Stimulated activated CD8-positive, alpha-beta memory T cell treated with anti-CD3 and anti-CD28 coated beads, Interleukin-7, amount 100 ng/mL, for 4 hours (primary cell): ENCODE data around the gene ATF6.

Experiments
- DNase-seq, 2 donors: peaks; one replicate each; pipeline ENCODE4 v3.0.0-alpha.2; 2020; ENCODE audit warnings: low read depth in 2 of 2

ATF6 gene

DNA sequence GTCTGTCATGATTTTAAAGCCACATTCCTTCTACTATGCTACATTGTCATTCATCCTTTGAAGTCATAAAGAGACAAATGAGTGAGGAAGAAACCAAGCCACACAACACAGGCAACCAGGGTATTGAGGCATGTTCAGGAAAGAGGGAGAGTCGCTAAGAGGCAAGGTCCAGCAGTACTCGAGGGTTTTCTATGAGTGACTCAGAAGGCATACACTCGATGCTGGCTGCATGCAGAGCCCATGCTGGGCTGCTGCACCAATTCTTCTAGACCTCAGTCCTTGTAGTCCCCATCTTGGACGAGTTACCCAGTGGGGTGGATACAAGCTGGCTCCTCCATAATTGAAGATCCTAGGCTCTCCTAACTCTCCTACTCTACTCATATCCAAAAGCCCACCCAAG, 199.9 kb downstream of the ATF6 start:
- DNase-seq, result no peak

GRCh38 chr1:161970036-161970435, 203.9 kb downstream of the ATF6 start:
- DNase-seq, result no peak

- no peak for DNase-seq
Measured at GRCh38 chr1:161970633-161971032, 204.5 kb downstream of the ATF6 start.

- no peak for DNase-seq
Measured at GRCh38 chr1:161972828-161973227, 206.7 kb downstream of the ATF6 start.

- no peak for DNase-seq
Measured at GRCh38 chr1:161973924-161974845, 208.1 kb downstream of the ATF6 start.

GRCh38 chr1:161978011-161978790, 212.1 kb downstream of the ATF6 start:
- DNase-seq, result no peak

DNA sequence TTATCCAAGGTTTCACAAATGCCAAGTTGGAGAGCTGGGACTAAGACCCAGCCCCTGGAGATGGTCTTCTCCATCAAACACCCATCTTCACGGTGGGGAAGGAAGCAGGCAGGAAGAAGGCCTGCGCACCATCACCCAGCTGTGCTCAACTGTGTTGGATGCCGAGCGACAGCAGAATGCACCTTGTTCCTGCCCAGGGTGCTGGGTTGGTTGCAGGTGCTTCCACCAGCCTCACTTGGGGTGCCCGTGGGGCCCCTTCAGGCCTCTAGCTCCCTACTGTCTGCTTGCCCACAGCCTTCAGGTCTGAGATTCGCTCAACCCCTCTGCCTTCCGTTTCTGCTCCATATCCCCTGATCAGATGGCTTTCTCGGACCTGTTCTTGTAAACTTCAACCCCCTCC, 215.0 kb downstream of the ATF6 start:
- DNase-seq, result no peak

DNA sequence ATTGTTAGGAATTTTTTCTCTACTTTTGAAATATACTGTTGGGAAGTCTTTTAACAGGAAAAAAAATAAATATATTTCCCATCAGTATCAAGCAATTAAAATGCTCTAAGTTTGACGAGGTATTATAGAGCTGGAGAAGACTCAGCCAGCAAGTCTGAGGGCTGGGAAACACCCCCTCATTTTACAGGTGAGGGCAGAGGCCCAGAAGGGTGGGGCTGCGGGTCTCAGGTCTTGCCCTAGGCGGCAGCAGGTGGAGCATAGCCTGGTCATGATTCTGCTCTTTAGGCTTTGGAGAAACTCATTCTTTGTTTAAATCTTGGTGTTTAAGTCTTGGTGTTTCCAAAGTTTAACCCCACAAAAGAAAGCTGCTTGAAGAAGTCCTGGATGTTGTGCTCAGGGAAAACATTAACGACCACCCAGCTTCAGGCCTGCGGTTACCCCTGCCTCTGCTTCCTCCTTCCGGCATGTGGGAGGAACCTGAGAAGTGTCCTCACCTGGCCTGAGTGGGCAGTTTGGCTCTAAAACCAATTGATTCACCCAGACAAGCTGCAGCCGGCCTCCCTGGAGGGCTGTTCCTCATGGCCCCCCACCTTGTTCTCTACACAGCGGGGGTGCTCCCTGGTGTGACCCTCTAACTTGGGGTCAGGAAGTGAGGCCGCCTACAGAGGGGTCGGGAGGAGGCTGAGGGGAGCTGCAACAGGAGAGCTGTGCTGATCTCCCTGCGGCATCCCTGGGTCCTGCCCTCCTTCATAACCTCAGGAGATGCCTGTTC, 215.8 kb downstream of the ATF6 start:
- DNase-seq, result no peak

DNA sequence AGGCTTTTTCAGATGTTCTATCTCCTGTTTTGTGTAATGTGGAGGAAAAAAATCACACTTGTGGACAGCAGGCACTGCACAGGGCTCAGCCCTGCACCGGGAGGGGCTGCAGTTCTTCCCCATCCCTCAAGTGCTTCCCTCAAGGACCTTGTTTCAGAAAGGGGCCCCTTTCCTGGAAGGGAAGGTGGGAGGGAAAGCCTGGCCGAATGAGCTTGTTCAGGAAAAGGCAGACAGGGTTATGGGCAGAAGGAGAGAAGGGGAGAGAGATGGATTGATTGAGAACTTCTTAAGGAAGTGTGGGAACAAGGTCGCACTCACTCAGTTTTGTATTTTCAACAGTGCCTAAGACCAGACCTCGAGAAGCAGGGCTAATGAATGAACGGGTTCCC, 216.4 kb downstream of the ATF6 start:
- no peak for DNase-seq

DNA sequence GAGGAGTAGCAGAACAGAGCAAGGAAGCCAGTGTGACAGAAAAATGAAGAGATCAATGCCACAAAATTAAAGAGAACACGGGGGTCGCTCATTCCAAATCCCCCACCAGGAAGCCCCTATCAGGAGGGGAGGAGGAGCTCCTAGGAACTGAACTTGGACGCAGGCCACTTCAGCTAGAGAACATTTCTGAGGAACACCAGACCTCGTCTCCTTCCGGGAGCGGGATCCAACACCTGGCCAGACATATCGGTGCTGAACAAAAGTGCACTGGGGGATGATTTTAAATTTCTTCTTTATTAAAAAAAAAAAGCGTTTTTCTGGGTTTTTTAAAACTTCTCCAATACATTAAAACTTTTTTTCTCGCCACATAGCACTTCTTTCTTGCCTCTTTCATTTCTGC, 216.8 kb downstream of the ATF6 start:
- no peak for DNase-seq

DNA sequence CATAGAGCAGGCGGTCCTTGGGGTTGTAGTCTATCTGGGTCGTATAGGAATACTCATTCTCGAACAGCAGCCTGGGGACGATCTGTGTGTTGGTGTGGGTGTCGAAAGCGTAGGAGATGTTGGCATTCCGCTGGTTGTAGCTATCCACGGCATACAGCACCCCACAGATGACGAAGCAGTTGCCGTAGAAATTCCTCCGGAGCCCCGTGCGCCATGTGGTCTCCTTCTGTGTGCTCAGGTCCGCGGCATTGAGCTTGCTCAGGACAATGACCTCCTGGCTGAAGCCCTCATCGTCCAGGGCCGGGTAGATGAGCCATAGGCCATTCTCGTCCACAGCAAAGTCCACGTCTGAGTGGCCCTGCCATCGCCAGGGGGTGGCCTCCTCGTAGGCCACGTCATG, 217.6 kb downstream of the ATF6 start:
- no peak for DNase-seq

DNA sequence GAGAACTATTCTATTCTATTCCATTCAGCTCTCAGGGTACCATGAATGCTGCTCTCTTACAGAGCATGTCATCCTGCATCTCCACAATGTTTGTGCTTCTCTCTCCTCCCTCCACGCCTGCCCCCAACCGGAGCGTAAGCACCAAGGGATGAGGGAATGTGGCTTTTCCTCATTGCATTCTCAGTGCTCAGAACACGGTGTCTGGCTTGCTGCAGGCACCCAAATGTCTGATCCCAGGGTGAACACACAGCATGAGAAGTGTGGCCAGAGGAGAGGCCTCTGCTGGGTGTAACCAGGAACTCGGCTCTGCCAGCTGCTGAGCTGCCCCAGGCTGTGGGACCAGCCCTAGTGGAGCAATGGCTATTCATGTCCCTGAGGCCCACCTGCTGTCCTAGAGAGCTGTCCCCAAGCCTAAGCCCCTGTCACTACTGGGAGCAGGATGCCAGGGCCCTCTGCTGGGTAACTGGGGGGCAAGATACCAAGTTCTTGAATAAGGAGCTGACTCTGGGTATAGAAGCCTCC, 219.2 kb downstream of the ATF6 start:
- no peak for DNase-seq

DNA sequence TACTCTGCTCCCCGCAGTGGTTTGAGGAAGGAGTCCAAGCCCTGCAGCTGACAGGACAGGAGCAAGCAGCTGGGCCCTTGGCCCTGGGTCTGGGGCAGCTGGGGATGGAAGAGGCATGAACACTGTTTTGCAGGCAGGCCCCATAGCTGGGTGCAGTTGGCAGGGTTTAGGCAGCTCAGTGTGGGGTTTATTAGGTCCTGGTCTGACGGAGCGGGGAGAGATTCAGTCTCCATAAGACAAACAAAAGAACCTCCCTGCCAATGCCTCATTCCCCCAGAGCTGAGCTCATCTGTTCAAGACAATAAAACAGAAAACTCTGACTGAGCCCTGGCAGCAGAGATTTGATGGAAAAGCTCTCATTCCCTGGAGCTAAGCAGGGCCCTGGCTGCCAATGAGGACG, 220.2 kb downstream of the ATF6 start:
- no peak for DNase-seq

DNA sequence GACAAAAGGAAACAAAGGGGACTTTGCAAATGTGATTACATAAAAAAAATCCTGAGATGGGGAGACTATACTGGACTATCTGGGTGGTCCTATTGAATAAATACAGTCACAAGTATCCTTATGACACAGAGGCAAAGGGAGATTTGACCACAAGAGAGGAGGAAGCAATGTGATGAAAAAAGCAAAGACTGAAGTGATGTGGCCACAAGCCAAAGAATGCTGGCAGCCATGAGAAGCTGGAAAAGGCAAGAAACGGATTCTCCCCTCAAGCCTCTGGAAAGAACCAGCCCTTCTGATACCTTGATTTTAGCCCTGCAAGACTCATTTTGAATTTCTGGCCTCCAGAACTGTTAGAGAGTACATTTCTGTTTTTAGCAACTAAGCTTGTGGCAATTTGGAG, 221.2 kb downstream of the ATF6 start:
- no peak for DNase-seq

DNA sequence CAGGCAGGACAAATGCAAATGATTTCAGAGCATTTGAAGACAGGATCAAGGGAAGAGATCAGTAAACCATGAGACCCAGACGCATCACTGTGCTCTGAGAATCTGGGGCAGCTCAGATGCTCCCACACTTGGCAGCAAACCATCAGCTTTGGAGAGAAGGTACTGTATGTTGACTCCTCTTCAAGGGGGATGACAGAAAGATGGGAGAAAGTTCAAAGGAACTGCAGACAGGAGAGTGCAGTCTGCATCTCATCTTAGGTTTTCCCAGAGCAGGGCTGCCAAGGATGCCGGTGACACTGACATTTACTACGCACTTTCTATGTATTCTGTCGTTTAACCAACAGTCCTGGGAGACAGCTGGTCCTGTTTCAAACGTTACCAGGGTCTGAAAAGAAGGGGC, 221.8 kb downstream of the ATF6 start:
- DNase-seq, result no peak

GRCh38 chr1:161988413-161988812, 222.3 kb downstream of the ATF6 start:
- no peak for DNase-seq

GRCh38 chr1:161989108-161989507, 223.0 kb downstream of the ATF6 start:
- no peak for DNase-seq

DNA sequence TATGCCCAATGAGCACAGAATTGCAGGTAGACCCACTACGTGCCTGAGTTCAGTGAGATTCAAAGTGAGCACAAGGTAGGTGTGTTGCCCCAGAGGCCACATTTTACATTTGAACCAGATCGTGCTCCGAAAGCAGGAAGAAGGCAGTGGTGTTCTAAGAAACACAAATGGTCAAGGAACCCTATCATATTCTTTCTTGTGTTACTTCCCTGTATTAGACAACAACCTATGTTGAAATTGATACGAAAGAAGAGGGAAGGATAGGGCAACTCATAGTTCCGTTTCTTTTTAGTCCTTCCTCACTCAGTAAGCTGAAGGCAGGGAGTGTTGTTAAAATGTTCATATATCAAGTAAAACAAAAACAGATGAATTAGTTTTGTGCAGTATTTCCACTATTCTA, 223.7 kb downstream of the ATF6 start:
- no peak for DNase-seq

GRCh38 chr1:161993576-161993975, 227.5 kb downstream of the ATF6 start:
- DNase-seq, result no peak

GRCh38 chr1:161994175-161994668, 228.1 kb downstream of the ATF6 start:
- no peak for DNase-seq

GRCh38 chr1:161997152-161997551, 231.0 kb downstream of the ATF6 start:
- DNase-seq, result no peak

GRCh38 chr1:161998811-161999210, 232.7 kb downstream of the ATF6 start:
- DNase-seq, result no peak
